ENCODE results near the gene ATP1B3. TPM values are rescaled to one million over a fixed set of nuclear protein-coding genes. Genes with fewer than 3 reads are reported as not detected.
"Not testable (repeated sequence)": the region's sequence is repeated elsewhere in the genome, so short reads cannot be mapped to it uniquely, and the experiment has no call there.

ATP1B3 gene
- total and polyA plus RNA-seq, 4 donors, result 6.8 to 30.2 (median 11.3) TPM

DNA sequence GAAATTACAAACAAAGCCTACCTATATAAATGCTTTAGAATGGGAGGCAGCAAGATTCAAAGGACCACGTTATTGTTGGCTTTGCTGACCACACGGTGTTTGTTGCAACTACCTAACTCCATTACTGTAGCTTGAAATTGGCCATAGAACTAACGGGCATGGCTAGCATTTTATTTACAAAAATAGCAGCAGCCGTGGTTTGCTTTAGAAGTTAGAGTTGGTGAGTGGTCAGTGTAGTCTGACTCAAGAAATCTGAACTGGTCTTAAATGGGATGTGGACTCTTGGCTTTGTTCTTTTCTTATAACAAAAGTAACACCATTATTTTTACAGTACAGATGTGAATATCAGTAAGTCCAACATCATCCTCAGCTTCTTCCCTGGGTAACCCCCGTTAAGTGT lies 10.6 kb downstream of the ATP1B3 start:
- Histone ChIP-seq H3K27me3 (ENCODE audit: control insufficient read depth in 4 of 4, insufficient read depth in 4 of 4, low read length in 3 of 4) (peaks cover 0 to 3% (median 0%) of the 10 kb centered on the region in 4 donors), H3K36me3 (ENCODE audit: control insufficient read depth in 4 of 4, insufficient read depth in 3 of 4, low read depth in 1 of 4, low read length in 3 of 4) (no peaks in the 10 kb centered on the region), H3K9ac (ENCODE audit: low read depth in 1 of 2, low read length in 2 of 2) (no peak overlapping the region), H3K4me1 (ENCODE audit: control insufficient read depth in 4 of 4, insufficient read depth in 4 of 4, low read length in 3 of 4) (no peaks in the 10 kb centered on the region), H3K27ac (ENCODE audit: low read depth in 1 of 2, low read length in 2 of 2) (no peak overlapping the region), H3K4me3 (ENCODE audit: low read depth in 1 of 3, low read length in 3 of 3) (no peak overlapping the region), H3K9me3 (ENCODE audit: control insufficient read depth in 4 of 4, low read length in 3 of 4) (no peaks in the 10 kb centered on the region)
- WGBS, result 85% methylated on average over 5 of the region's 5 CpGs
- TF ChIP-seq HNF4A (conservative IDR thresholded peaks at IDR 0.05), result no peak
- no peak for TF ChIP-seq EGR1 (IDR thresholded peaks at IDR 0.05; ENCODE audit: low read depth in 2 of 2)
- TF ChIP-seq, protein P1, sequence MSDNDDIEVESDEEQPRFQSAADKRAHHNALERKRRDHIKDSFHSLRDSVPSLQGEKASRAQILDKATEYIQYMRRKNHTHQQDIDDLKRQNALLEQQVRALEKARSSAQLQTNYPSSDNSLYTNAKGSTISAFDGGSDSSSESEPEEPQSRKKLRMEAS (IDR thresholded peaks at IDR 0.05), result no peak
- no peak for TF ChIP-seq GABPA (IDR thresholded peaks at IDR 0.05 in 1 of 2, conservative IDR thresholded peaks at IDR 0.05 in 1 of 2)
- no peak for TF ChIP-seq ZBTB33 (IDR thresholded peaks at IDR 0.05)
- no peak for TF ChIP-seq CTCF (IDR thresholded peaks at IDR 0.05; ENCODE audit: low read depth, low read length, missing input control)
- no peak for TF ChIP-seq TAF1 (conservative IDR thresholded peaks at IDR 0.05)
- TF ChIP-seq HNF4G (IDR thresholded peaks at IDR 0.05), result no peak
- TF ChIP-seq NR2F2 (IDR thresholded peaks at IDR 0.05), result no peak
- TF ChIP-seq RAD21 (IDR thresholded peaks at IDR 0.05), result no peak
- no peak for TF ChIP-seq YY1 (IDR thresholded peaks at IDR 0.05)
- no peak for TF ChIP-seq FOXA2 (IDR thresholded peaks at IDR 0.05)
- DNase-seq (ENCODE audit: low spot score), result no peak

DNA sequence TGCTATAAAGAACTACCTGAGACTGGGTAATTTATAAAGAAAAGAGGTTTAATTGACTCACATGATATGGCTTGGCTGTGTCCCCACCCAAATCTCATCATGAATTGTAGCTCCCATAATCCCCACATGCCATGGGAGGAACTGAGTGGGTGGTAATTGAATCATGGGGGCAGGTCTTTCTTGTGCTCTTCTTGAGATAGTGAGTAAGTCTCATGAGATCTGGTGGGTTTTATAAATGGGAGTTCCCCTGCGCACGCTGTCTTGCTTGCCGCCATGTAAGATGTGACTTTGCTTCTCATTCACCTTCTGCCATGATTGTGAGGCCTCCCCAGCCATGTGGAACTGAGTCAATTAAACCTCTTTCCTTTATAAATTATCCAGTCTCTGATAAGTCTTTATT lies 12.1 kb downstream of the ATP1B3 start:
- H3K4me3 ChIP-seq (ENCODE audit: low read depth in 1 of 3, low read length in 3 of 3); DNase-seq (ENCODE audit: low spot score); H3K27ac ChIP-seq (ENCODE audit: low read depth in 1 of 2, low read length in 2 of 2); H3K9ac ChIP-seq (ENCODE audit: low read depth in 1 of 2, low read length in 2 of 2); H3K36me3 ChIP-seq (ENCODE audit: control insufficient read depth in 4 of 4, insufficient read depth in 3 of 4, low read depth in 1 of 4, low read length in 3 of 4); H3K9me3 ChIP-seq (ENCODE audit: control insufficient read depth in 4 of 4, low read length in 3 of 4); H3K27me3 ChIP-seq (ENCODE audit: control insufficient read depth in 4 of 4, insufficient read depth in 4 of 4, low read length in 3 of 4); H3K4me1 ChIP-seq (ENCODE audit: control insufficient read depth in 4 of 4, insufficient read depth in 4 of 4, low read length in 3 of 4): not testable (repeated sequence)
- 93% methylated on average over 3 of the region's 3 CpGs for WGBS

DNA sequence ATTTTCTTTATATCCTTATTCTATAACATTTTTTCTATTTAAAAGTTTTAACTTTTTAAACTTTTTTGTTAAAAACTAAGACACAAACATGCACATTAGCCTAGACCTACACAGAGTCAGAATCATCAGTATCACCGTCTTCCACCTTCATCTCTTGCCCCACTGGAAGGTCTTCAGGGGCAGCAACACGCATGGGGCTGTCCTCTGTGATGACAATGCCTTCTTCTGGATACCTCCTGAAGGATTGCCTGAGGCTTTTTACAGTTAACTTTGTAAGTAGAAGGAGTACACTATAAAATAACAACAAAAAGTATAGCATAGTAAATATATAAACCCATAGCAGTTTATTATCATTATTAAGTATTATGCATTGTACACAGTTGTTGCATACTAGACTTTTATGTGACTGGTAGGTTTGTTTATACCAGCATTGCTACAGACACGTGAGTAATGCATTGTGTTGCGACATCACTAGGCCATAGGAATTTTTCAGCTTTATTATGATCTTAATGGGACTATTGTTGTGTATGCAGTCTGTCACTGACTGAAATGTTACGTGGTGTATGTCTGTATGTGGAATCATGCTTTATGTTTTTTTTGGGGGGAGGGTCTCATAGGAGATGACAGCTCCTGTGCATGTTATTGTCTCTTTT lies 18.2 kb downstream of the ATP1B3 start:
- DNase-seq (ENCODE audit: low spot score), result no peak
- H3K27me3 ChIP-seq (ENCODE audit: control insufficient read depth in 4 of 4, insufficient read depth in 4 of 4, low read length in 3 of 4), result no peaks in the 10 kb centered on the region
- H3K4me3 ChIP-seq (ENCODE audit: low read depth in 1 of 3, low read length in 3 of 3), result no peak overlapping the region
- H3K9me3 ChIP-seq (ENCODE audit: control insufficient read depth in 4 of 4, low read length in 3 of 4), result no peaks in the 10 kb centered on the region
- WGBS, result 74% methylated on average over 5 of the region's 5 CpGs
- no peaks in the 10 kb centered on the region for H3K4me1 ChIP-seq (ENCODE audit: control insufficient read depth in 4 of 4, insufficient read depth in 4 of 4, low read length in 3 of 4)
- H3K9ac ChIP-seq (ENCODE audit: low read depth in 1 of 2, low read length in 2 of 2), result no peak overlapping the region
- TF ChIP-seq FOXA1 (IDR thresholded peaks at IDR 0.05), result no peak
- TF ChIP-seq FOXA2 (IDR thresholded peaks at IDR 0.05), result no peak
- TF ChIP-seq SP1 (IDR thresholded peaks at IDR 0.05), result no peak
- no peak for TF ChIP-seq ATF3 (IDR thresholded peaks at IDR 0.05)
- no peak for TF ChIP-seq RXRA (IDR thresholded peaks at IDR 0.05)
- TF ChIP-seq HNF4G (IDR thresholded peaks at IDR 0.05), result no peak
- TF ChIP-seq YY1 (IDR thresholded peaks at IDR 0.05), result no peak
- no peak for TF ChIP-seq TAF1 (conservative IDR thresholded peaks at IDR 0.05)
- no peak for TF ChIP-seq CTCF (IDR thresholded peaks at IDR 0.05; ENCODE audit: low read depth, low read length, missing input control)
- TF ChIP-seq HNF4A (conservative IDR thresholded peaks at IDR 0.05), result no peak
- TF ChIP-seq, protein P1 (IDR thresholded peaks at IDR 0.05), result no peak
- TF ChIP-seq JUND (IDR thresholded peaks at IDR 0.05), result no peak
- TF ChIP-seq EGR1 (IDR thresholded peaks at IDR 0.05; ENCODE audit: low read depth in 2 of 2), result no peak
- no peak for TF ChIP-seq RAD21 (IDR thresholded peaks at IDR 0.05)
- H3K27ac ChIP-seq (ENCODE audit: low read depth in 1 of 2, low read length in 2 of 2), result no peak overlapping the region
- no peaks in the 10 kb centered on the region for H3K36me3 ChIP-seq (ENCODE audit: control insufficient read depth in 4 of 4, insufficient read depth in 3 of 4, low read depth in 1 of 4, low read length in 3 of 4)

Data from liver (tissue), 9 donors.